SW 1271 (cell line): Measurements from ENCODE around the gene INTS6L.
A peak's percentile ranks its signal among the peaks of the same experiment; 100 is the strongest.

Experiments used
- DNase-seq, 2 experiments: peaks; one replicate each; lab custom pipeline; 2025; lab: John Stamatoyannopoulos, UW

INTS6L gene

GRCh38 chrX:135520553-135521404 lies at the start of gene INTS6L:
Gene INTS6L (plus strand): TSS chrX:135520660. CDS start chrX:135520993, 333 bp downstream.
- DNase-seq = peak; percentile 60 to 85

GRCh38 chrX:135476378-135476777 lies 44.1 kb upstream of the INTS6L start:
- DNase-seq = no peak

GRCh38 chrX:135477576-135477975 lies 42.9 kb upstream of the INTS6L start:
- DNase-seq = peak in 1 of 2 experiments; percentile 50

GRCh38 chrX:135480076-135480475 lies 40.4 kb upstream of the INTS6L start:
- DNase-seq = no peak

- no peak for DNase-seq
These were observed 38.7 kb upstream of the INTS6L start for GRCh38 chrX:135481696-135482179.

GRCh38 chrX:135484641-135485289 lies 35.7 kb upstream of the INTS6L start:
- DNase-seq = peak in 1 of 2 experiments; percentile 36

- DNase-seq = no peak
These were observed 30.9 kb upstream of the INTS6L start for GRCh38 chrX:135489542-135489941.

GRCh38 chrX:135490979-135491514 lies 29.4 kb upstream of the INTS6L start:
- DNase-seq = no peak

- DNase-seq = no peak
These were observed 26.0 kb upstream of the INTS6L start for GRCh38 chrX:135494453-135494852.

- DNase-seq = no peak
These were observed 22.7 kb upstream of the INTS6L start for GRCh38 chrX:135497736-135498135.

GRCh38 chrX:135498236-135498635 lies 22.2 kb upstream of the INTS6L start:
- DNase-seq = no peak

GRCh38 chrX:135505351-135505750 lies 15.1 kb upstream of the INTS6L start:
- no peak for DNase-seq

GRCh38 chrX:135509885-135510284 lies 10.6 kb upstream of the INTS6L start:
- DNase-seq = no peak

- no peak for DNase-seq
These were observed 7.8 kb upstream of the INTS6L start for GRCh38 chrX:135512508-135513129.

- DNase-seq = no peak
These were observed 7.3 kb upstream of the INTS6L start for GRCh38 chrX:135513130-135513515.

GRCh38 chrX:135516376-135516775 lies 4.1 kb upstream of the INTS6L start:
- no peak for DNase-seq

- DNase-seq = no peak
These were observed 2.3 kb upstream of the INTS6L start for GRCh38 chrX:135518161-135518560.

- DNase-seq = no peak
These were observed 373 bp upstream of the INTS6L start for GRCh38 chrX:135520022-135520552.

GRCh38 chrX:135521405-135522131 lies 1.1 kb downstream of the INTS6L start:
- DNase-seq = peak; percentile 79 to 91

- no peak for DNase-seq
These were observed 1.7 kb downstream of the INTS6L start for GRCh38 chrX:135522132-135522530.

GRCh38 chrX:135522878-135523693 lies 2.6 kb downstream of the INTS6L start:
- no peak for DNase-seq
